Endothelial cell of umbilical vein (primary cell): Measurements from ENCODE around the gene C5orf15. TPM values are rescaled to one million over a fixed set of nuclear protein-coding genes. Genes with fewer than 3 reads are reported as not detected.

Experiments used
- BruUV-seq: library from RNA; stranded (reverse); fragments of 400-500 nt; replicated peaks from 2 replicates; lab custom pipeline; 2021; lab: Mats Ljungman, UMichigan
- CTCF ChIA-PET: fragments of 300-600, 350-600 bp; sonication (Branson Sonifier 250); formaldehyde crosslinking; loops from one replicate; lab custom pipeline; 2021; ENCODE audit warnings: antibody characterized with exemption, inconsistent platforms; lab: Charles Lee
- POLR2A ChIA-PET: fragments of 300-600, 350-600 bp; sonication (Branson Sonifier 250); formaldehyde crosslinking; loops from one replicate; lab custom pipeline; 2021; ENCODE audit warnings: antibody characterized with exemption, inconsistent platforms; lab: Charles Lee
- DNase-seq: peaks from one replicate; pipeline ENCODE4 v3.0.0-alpha.2; 2011; ENCODE audit warnings: low read depth, low spot score
- FAIRE-seq: peaks from 2 replicates; lab custom pipeline; 2011; peaks lifted over from hg19 to GRCh38; lab: Jason Lieb, UNC
- H2AFZ ChIP-seq: 2 replicates; pipeline ENCODE4 v1.6.0; 2012; ENCODE audit warnings: low read depth, low read length, control low read depth, inconsistent platforms
- H3K27ac ChIP-seq: 2 replicates; pipeline ENCODE4 v1.5.1; 2011; ENCODE audit warnings: low read depth, mild to moderate bottlenecking, control low read depth, low read length, moderate library complexity; ENCODE audit not compliant: insufficient read depth
- H3K27me3 ChIP-seq, 2 experiments: 2 replicates each; pipeline versions ENCODE4 v1.6.0 to v1.6.1; 2011; ENCODE audit warnings: low read length in 2 of 2, mixed read lengths in 1 of 2; ENCODE audit not compliant: control insufficient read depth in 2 of 2, insufficient read depth in 2 of 2
- H3K36me3 ChIP-seq, 2 experiments: 2 replicates in 1 of 2; 3 replicates in 1 of 2; pipeline ENCODE4 v1.5.1; 2011; ENCODE audit warnings: low read length in 2 of 2, mild to moderate bottlenecking in 1 of 2, moderate library complexity in 1 of 2; ENCODE audit not compliant: control insufficient read depth in 2 of 2, insufficient read depth in 2 of 2; ENCODE audit errors: extremely low read depth in 1 of 2
- H3K4me1 ChIP-seq: 3 replicates; pipeline ENCODE4 v1.5.1; 2011; ENCODE audit warnings: mild to moderate bottlenecking, low read length; ENCODE audit not compliant: control insufficient read depth, insufficient read depth; ENCODE audit errors: extremely low read depth
- H3K4me2 ChIP-seq: 2 replicates; pipeline ENCODE4 v1.6.1; 2011; ENCODE audit warnings: low read length, control low read depth, mixed read lengths; ENCODE audit not compliant: insufficient read depth
- H3K4me3 ChIP-seq, 3 experiments: fragments of 200-600 bp in 1 of 3; sonication (generic), shearing (Covaris generic) in 1 of 3; replicated peaks in 1 of 3; 2 replicates each; pipeline ENCODE4 v1.5.1; 2011 to 2016; ENCODE audit warnings: control low read depth in 3 of 3, low read length in 3 of 3, mild to moderate bottlenecking in 2 of 3, inconsistent platforms in 1 of 3, low read depth in 1 of 3, moderate library complexity in 1 of 3; ENCODE audit not compliant: insufficient read depth in 1 of 3
- H3K79me2 ChIP-seq: 2 replicates; pipeline ENCODE4 v1.6.0; 2012; ENCODE audit warnings: low read length, inconsistent platforms; ENCODE audit not compliant: control insufficient read depth, insufficient read depth
- H3K9ac ChIP-seq: replicated peaks from 2 replicates; pipeline ENCODE3; 2011; ENCODE audit warnings: low read length, control low read depth; ENCODE audit not compliant: insufficient read depth; ENCODE audit errors: extremely low read depth
- H3K9me1 ChIP-seq: replicated peaks from 3 replicates; pipeline ENCODE4 v1.6.0; 2011; ENCODE audit warnings: mild to moderate bottlenecking, low read length; ENCODE audit not compliant: control insufficient read depth, insufficient read depth; ENCODE audit errors: extremely low read depth
- H3K9me3 ChIP-seq: replicated peaks from 2 replicates; pipeline ENCODE4 v1.5.1; 2012; ENCODE audit warnings: low read length, inconsistent platforms; ENCODE audit not compliant: control insufficient read depth, insufficient read depth
- H4K20me1 ChIP-seq: replicated peaks from 2 replicates; pipeline ENCODE3; 2011; ENCODE audit warnings: mild to moderate bottlenecking, low read length; ENCODE audit not compliant: control insufficient read depth, insufficient read depth; ENCODE audit errors: extremely low read depth
- EZH2 ChIP-seq: IDR thresholded peaks from 2 replicates; pipeline ENCODE4 v1.6.1; 2012; ENCODE audit warnings: borderline replicate concordance, low read depth, mild to moderate bottlenecking, moderate library complexity, low read length, inconsistent platforms; ENCODE audit not compliant: severe bottlenecking
- FOS ChIP-seq: IDR thresholded peaks from 2 replicates; pipeline ENCODE4 v1.6.1; 2011; ENCODE audit warnings: mild to moderate bottlenecking, low read length, moderate library complexity, borderline replicate concordance; ENCODE audit not compliant: insufficient read depth
- GATA2 ChIP-seq: IDR thresholded peaks from 2 replicates; pipeline ENCODE4 v1.7.0; 2011; ENCODE audit warnings: low read depth, mild to moderate bottlenecking, moderate library complexity, mixed read lengths, low read length; ENCODE audit not compliant: insufficient read length, insufficient read depth
- JUN ChIP-seq: IDR thresholded peaks from 2 replicates; pipeline ENCODE4 v1.6.1; 2011; ENCODE audit warnings: borderline replicate concordance, low read depth; ENCODE audit not compliant: insufficient read length, insufficient read depth
- MYC ChIP-seq: IDR thresholded peaks from one replicate; pipeline ENCODE4 v1.6.1; 2011; ENCODE audit warnings: mild to moderate bottlenecking, low read depth, low read length
- POLR2A ChIP-seq: IDR thresholded peaks from 2 replicates; pipeline ENCODE4 v1.6.1; 2012; ENCODE audit warnings: low read depth, mild to moderate bottlenecking, control low read depth, low read length
- POLR2AphosphoS5 ChIP-seq: IDR thresholded peaks from 2 replicates; pipeline ENCODE4 v1.6.1; 2012; ENCODE audit warnings: low read depth, mild to moderate bottlenecking, control low read depth, low read length, moderate library complexity; ENCODE audit not compliant: insufficient read depth
- dilution Hi-C: fragments of 300-500 bp; cut with MboI; formaldehyde crosslinking; loops from one replicate; pipeline ENCODE4 v1.15.0; 2019; ENCODE audit warnings: low sequenced_read_pairs; ENCODE audit not compliant: extremely low pct_ligation_motif_present
- intact Hi-C: fragments of 100-400 bp; cut with micrococcal nuclease; formaldehyde crosslinking; loops from one replicate; pipeline ENCODE4 v1.10.0; 2022
- polyA plus RNA-seq, 4 experiments: library from polyadenylated mRNA; depleted of rRNA in 3 of 4; stranded (reverse) in 3 of 4; unstranded in 1 of 4; fragments of >200 nt; gene quantifications; 2 replicates each; pipeline versions ENCODE4 v1.2.1 to v1.2.3, GENCODE V29; 2011 to 2012; ENCODE audit warnings: missing spikeins in 1 of 4
- total RNA-seq: library from RNA; stranded (reverse); gene quantifications from 2 replicates; pipeline ENCODE4 v1.2.3, GENCODE V29; 2021
- TF ChIP-seq, protein P1 (sequence below), 2 donors: IDR thresholded peaks; 1 replicate in 1 of 2; 2 replicates in 1 of 2; pipeline ENCODE4 v1.5.1; 2011; ENCODE audit warnings: low read length in 2 of 2, mild to moderate bottlenecking in 2 of 2, moderate library complexity in 2 of 2, control low read depth in 1 of 2, inconsistent platforms in 1 of 2, low read depth in 1 of 2; ENCODE audit not compliant: insufficient read depth in 1 of 2; ENCODE audit errors: extremely low read depth in 1 of 2
- TF ChIP-seq, protein P2 (sequence below): IDR thresholded peaks from 2 replicates; pipeline ENCODE4 v1.6.1; 2011; ENCODE audit not compliant: insufficient read depth, insufficient read length

The C5orf15 gene
- total and polyA plus RNA-seq, 2 donors (not counting 3 experiments of a cell fraction or from before 2014, with no cell fraction given), result 25.3 to 45.4 TPM

DNA sequence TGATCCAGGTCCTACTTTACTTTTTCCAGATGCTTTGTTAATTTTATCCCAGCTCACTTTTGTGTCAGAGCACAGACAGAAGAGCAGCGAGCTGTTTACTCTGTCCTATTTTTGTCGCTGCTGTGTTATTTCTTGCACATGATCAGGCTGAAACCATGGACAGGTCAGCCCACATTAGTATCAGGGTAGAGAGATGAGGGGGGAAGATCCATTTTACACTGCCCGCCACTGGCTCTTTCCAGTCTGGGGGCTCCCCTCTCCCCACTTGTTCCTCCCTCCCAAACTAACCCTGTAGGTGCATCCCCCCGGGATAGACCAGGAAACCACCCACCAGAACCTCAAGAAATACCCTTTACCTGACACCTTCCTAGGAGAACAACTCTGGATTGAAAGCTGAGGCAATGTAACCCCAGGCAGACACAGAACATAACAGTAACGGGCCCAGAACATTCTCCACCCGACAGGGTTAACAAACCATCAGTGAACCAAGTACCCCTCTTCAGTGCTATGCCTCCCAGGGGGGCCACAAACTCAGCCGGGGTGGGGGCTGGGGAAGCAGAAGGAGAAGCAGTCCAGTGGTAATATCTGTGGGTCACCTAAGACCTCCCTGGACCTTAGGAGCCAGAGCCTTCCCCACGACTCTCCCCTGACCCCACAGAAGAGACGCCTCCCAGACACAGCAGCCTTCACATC, 26.0 kb upstream of the C5orf15 start:
- H3K27me3 ChIP-seq, result no peaks in the 10 kb centered on the region
- H3K9me3 ChIP-seq, result no peaks in the 10 kb centered on the region
- peaks cover 5 to 6% of the 10 kb centered on the region in 2 experiments for H3K36me3 ChIP-seq
- no peak overlapping the region for H3K4me2 ChIP-seq
- H2AFZ ChIP-seq, result no peak overlapping the region
- TF ChIP-seq, protein P1, sequence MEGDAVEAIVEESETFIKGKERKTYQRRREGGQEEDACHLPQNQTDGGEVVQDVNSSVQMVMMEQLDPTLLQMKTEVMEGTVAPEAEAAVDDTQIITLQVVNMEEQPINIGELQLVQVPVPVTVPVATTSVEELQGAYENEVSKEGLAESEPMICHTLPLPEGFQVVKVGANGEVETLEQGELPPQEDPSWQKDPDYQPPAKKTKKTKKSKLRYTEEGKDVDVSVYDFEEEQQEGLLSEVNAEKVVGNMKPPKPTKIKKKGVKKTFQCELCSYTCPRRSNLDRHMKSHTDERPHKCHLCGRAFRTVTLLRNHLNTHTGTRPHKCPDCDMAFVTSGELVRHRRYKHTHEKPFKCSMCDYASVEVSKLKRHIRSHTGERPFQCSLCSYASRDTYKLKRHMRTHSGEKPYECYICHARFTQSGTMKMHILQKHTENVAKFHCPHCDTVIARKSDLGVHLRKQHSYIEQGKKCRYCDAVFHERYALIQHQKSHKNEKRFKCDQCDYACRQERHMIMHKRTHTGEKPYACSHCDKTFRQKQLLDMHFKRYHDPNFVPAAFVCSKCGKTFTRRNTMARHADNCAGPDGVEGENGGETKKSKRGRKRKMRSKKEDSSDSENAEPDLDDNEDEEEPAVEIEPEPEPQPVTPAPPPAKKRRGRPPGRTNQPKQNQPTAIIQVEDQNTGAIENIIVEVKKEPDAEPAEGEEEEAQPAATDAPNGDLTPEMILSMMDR (IDR thresholded peaks at IDR 0.05; ENCODE audit: extremely low read depth in 1 of 2, insufficient read depth in 1 of 2, low read depth in 1 of 2, low read length in 2 of 2), result no peak
- TF ChIP-seq POLR2A (no peak), FOS (no peak), GATA2 (no peak), JUN (no peak), MYC (no peak), EZH2 (no peak), POLR2AphosphoS5 (no peak)
- TF ChIP-seq, protein P2, sequence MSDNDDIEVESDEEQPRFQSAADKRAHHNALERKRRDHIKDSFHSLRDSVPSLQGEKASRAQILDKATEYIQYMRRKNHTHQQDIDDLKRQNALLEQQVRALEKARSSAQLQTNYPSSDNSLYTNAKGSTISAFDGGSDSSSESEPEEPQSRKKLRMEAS, result no peak
- H3K4me3 ChIP-seq, result no peak overlapping the region
- dilution Hi-C loops, result no loop called here
- POLR2A ChIA-PET, result no interaction called here
- DNase-seq (no peak), FAIRE-seq (no peak)
- no TSS peak for BruUV-seq
- H3K9ac ChIP-seq, result no peak overlapping the region
- peaks cover 96% of the 10 kb centered on the region for H3K79me2 ChIP-seq
- CTCF ChIA-PET, result interaction anchor here (2.3 to 2.7 kb wide), 2 partner anchors 11 to 45 kb away, joined by 7 to 22 read pairs; partner anchors contain the start of gene VDAC1
- peaks cover 6% of the 10 kb centered on the region for H4K20me1 ChIP-seq
- peaks cover 38% of the 10 kb centered on the region for H3K4me1 ChIP-seq
- no peaks in the 10 kb centered on the region for H3K9me1 ChIP-seq
- no peak overlapping the region for H3K27ac ChIP-seq
- intact Hi-C loops, result no loop called here
